ENCODE measurements around the gene ZYG11A.

The ZYG11A gene

GRCh38 chr1:52880206-52880605 is 37.6 kb downstream of the ZYG11A start:
- DNase-seq: peak; percentile 31

GRCh38 chr1:52887483-52887882 is 44.9 kb downstream of the ZYG11A start:
- DNase-seq: no peak

- no peak for DNase-seq
These were observed 50.1 kb downstream of the ZYG11A start for GRCh38 chr1:52892424-52893215.

DNA sequence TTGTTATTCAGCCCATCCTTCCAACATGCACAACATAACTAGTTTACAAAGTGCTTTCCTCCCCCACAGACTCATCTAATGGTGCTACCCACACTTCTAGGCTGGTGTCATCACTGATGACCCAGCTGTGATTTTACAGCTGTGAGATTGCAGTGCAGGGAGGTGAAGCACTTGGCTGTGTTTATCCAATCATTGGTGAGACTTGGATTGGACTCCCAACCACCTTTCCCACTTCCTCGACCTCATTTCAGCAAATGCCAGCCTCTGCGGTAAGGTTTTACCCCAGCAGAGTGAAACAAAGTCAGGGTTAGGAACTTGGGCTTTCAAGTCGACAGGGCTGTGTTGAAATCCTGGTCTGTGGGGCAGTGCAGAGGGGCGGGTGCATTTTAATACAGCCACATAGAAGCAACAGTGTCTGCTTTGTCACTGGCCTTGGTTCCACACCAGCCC is 56.9 kb downstream of the ZYG11A start:
- no peak for DNase-seq

DNA sequence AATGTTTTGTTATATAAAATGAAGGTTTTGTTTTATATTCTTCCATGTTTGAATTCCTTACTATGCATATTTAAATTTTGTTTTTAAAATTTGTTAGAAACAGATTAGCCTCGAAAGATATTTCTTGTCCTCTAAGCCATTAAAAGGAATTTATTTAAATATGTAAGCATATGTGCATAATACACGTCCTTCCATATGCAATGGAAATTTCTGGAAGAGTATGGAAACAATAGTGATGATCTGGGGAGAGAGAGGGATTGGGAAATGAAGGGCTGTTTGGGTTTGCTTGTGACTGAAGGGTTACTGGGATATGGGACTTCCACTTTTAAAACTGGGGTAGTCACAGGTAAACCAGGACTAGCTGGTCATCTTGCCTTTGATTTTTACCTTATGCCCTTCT is 57.8 kb downstream of the ZYG11A start:
- DNase-seq: no peak

DNA sequence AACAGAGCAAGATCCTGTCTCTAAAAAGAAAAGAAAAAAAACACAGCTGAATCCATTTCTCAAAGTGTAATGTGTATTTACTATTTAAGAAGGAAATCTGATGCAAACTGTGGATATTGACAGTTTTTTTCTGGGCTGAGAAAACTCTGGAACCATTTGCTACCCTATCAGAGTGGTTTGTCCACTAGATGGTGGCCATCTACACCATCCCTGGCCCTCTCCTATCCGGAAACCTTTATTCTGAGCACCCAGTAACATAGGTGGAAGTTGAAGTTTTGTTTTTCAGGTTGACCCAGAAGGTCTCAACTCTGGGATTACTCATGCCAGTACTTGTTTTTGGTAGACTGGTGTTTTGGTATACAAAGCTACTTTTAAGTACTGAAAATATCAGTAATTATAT is 58.8 kb downstream of the ZYG11A start:
- DNase-seq: no peak

- no peak for DNase-seq
These were observed 61.8 kb downstream of the ZYG11A start for GRCh38 chr1:52904208-52904926.

DNA sequence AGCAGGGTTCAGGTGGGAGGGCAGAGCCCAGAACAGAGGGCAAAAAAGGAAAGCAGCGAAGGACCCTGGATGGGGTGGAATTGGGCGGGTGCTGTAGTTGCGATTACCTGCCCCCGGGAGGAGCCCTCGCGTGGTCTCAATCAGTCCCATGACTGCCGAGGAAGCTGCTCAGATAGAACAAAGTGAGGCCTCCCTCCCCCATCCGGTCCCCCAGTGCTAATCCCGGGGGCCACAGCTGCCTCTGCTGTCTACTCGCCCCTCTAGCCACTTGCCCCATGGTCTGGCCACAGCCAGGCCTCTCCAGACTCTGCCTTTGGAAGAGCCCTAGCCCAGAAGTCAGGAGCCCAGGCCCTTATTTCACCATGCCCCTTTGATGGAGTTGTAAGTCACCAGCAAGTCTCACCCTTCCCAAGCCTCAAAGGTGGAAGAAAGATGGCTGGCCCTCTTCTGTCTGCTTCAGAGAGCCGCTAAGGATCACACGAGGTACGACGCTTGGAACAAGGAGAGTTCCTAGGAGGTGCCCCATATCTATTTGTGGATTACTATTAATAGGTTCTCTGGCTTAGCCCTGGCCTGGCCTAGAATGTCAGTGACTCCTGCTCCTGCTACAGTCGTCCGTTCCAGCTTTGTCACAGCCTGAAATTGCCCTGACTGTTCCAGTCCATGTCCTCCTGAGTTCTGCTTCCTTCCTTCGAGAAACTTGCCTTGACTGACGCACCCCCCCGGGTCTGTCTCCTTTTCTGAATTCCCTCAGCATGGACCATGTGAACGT is 62.6 kb downstream of the ZYG11A start:
- peak; percentile 23 for DNase-seq

- no peak for DNase-seq
These were observed 63.6 kb downstream of the ZYG11A start for GRCh38 chr1:52906135-52906603.

DNA sequence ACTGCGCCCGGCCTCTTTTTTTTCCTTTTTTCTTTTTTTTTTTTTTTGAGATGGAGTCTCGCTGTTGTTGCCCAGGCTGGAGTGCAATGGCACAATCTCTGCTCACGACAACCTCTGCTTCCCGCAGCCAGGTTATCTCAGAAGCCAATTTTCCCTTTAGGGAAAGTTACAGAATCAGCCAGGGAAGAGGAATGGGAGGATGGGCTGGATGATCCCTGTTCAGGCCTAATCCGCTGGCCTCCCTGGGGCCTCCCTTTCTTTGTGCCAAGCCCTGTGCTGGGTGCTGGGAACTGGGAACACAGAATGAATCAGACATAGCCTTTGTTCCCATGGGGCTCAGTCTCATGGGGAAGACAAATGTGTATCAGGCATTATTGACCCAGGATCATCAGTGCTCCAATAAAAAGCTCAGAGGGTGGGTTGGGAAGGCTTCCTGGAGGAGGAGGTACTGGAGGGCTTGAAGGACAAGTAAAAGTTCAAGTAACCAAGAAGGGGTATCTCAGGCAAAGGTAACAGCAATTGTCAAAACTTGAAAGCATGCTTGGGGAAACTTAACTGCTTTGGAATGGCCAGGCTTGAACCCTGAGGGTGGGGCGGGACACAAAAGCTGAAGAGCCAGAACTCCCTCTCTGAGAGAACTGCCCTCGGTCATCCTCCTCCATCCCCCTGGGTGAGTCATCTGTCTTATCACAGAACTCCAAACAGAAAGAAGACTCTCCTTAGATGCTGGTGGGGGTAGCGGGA is 64.7 kb downstream of the ZYG11A start:
- no peak for DNase-seq

- no peak for DNase-seq
These were observed 65.2 kb downstream of the ZYG11A start for GRCh38 chr1:52907812-52908153.

- DNase-seq: no peak
These were observed 69.0 kb downstream of the ZYG11A start for GRCh38 chr1:52911541-52911940.

DNA sequence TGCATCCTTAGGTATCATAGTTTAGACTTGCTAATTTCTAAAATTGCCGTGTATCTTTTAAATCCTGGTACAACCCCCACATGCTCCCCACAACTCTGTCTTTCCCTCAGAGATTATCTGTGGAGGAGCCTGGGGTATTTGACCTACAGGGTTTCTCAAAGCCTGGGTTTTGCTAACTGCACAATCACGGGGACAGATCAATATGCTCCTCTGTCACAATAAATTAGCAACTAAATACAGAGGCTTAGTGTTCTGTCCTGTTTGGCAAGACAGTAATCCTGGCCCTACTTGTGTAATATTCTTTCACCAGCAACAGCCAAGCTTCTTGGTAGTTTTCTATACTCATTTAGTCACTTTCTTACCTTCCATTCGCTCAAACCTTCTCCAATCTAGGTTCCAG is 70.5 kb downstream of the ZYG11A start:
- DNase-seq: no peak

GRCh38 chr1:52913537-52913936 is 71.0 kb downstream of the ZYG11A start:
- DNase-seq: no peak

DNA sequence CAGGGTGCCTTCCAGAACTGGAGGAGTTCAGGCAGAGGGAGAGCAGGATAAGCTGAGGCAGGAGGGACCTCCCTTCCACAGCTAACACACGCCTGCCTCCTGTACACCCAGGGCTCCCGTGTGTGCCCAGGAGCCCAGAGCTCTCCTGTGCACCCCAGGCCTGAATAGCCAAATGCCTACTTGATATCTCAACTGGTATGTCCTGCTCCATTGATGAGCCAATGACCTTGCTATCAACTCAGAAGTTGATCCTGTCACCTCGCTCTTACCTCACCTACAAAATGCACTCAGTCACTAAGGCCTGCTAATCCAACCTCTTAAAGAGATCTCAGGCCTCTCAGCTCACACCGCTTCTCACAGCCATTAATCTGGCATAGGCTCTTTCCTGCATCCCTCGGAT is 71.9 kb downstream of the ZYG11A start:
- DNase-seq: no peak

GRCh38 chr1:52915211-52915854 is 72.8 kb downstream of the ZYG11A start:
- DNase-seq: no peak

GRCh38 chr1:52915855-52916220 is 73.3 kb downstream of the ZYG11A start:
- no peak for DNase-seq

- DNase-seq: no peak
These were observed 73.8 kb downstream of the ZYG11A start for GRCh38 chr1:52916241-52916975.

- no peak for DNase-seq
These were observed 74.6 kb downstream of the ZYG11A start for GRCh38 chr1:52917156-52917555.

DNA sequence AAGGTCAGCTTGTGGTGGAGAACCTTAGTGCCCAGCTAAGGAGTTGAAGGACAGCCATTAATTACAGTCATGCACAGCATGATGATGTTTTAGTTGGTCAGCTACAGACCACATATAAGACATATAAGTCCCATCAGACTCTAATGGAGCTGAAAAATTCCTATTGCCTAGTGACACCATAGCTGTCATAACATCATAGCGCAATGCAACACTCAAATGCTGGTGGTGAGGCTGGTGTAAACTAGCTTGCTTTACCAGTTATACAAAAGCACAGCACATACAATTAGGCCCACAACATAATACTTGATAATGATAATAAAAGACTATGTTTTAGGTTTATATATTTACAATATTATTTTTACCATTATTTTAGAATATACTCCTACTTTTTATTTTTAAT is 75.0 kb downstream of the ZYG11A start:
- DNase-seq: no peak

DNA sequence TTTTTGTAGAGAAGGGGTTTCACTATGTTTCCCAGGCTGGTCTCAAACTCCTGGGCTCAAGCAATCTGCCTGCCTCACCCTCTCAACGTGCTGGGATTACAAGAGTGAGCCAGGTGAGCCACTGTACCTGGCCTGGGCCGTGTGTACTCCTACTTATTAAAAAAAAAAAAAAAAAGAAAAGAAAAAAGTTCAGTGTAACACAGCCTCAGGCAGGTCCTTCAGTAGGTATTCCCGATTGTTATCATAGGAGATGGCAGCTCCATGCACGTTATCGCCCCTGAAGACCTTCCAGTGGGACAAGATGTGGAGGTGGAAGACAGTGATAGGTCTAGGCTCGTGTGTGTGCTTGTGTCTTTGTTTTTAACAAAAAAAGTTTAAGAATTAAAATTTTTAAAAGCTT is 75.6 kb downstream of the ZYG11A start:
- no peak for DNase-seq
